Type B pancreatic cell (in vitro differentiated cells): Measurements from ENCODE around the gene LDLR. TPM values are rescaled to one million over a fixed set of nuclear protein-coding genes. Genes with fewer than 3 reads are reported as not detected.
"Not testable (repeated sequence)": the region's sequence is repeated elsewhere in the genome, so short reads cannot be mapped to it uniquely, and the experiment has no call there.

Source experiments
- DNase-seq: peaks from one replicate; pipeline ENCODE4 v3.0.0; 2021; ENCODE audit warnings: mixed read lengths; ENCODE audit not compliant: unreplicated experiment; ENCODE audit errors: extremely low spot score
- H3K27ac Mint-ChIP-seq: 2 replicates; pipeline ENCODE4 v1.8.0; 2021; ENCODE audit warnings: mild to moderate bottlenecking, mixed read lengths
- H3K27me3 Mint-ChIP-seq: 2 replicates; pipeline ENCODE4 v1.8.0; 2021; ENCODE audit warnings: mixed read lengths
- H3K36me3 Mint-ChIP-seq: 2 replicates; pipeline ENCODE4 v1.8.0; 2021; ENCODE audit warnings: mixed read lengths
- H3K4me1 Mint-ChIP-seq: one replicate; pipeline ENCODE4 v1.8.0; 2021; ENCODE audit warnings: mixed read lengths; ENCODE audit not compliant: unreplicated experiment
- H3K4me3 Mint-ChIP-seq: 2 replicates; pipeline ENCODE4 v1.8.0; 2021; ENCODE audit warnings: mild to moderate bottlenecking, mixed read lengths
- H3K9me3 Mint-ChIP-seq: 2 replicates; pipeline ENCODE4 v1.8.0; 2021; ENCODE audit warnings: mixed read lengths
- CTCF ChIP-seq: fragments of 200-600 bp; sonication (generic); conservative IDR thresholded peaks from 2 replicates; pipeline ENCODE4 v1.5.0; 2021; ENCODE audit warnings: antibody characterized with exemption, mild to moderate bottlenecking
- total RNA-seq: library from RNA; stranded (reverse); gene quantifications from 2 replicates; pipeline ENCODE4 v1.2.1, GENCODE V29; 2021; ENCODE audit warnings: low replicate concordance

Gene LDLR
- total RNA-seq, 1 donor from 2014 or later, result 67.4 TPM

GRCh38 chr19:11101057-11101456 is 11.8 kb downstream of the LDLR start:
- no peak overlapping the region for H3K4me3 Mint-ChIP-seq
- H3K36me3 Mint-ChIP-seq, result peaks cover 27% of the 10 kb centered on the region

GRCh38 chr19:11102944-11103343 is 13.7 kb downstream of the LDLR start:
- Mint-ChIP-seq H3K4me1 (no peaks in the 10 kb centered on the region), H3K27ac (peak overlapping the region; percentile 23), H3K27me3 (no peaks in the 10 kb centered on the region), H3K9me3 (no peaks in the 10 kb centered on the region), H3K4me3 (no peak overlapping the region), H3K36me3 (peaks cover 21% of the 10 kb centered on the region)
- TF ChIP-seq CTCF, result no peak
- DNase-seq, result no peak

More at GRCh38 chr19:11101057-11101456, 11.8 kb downstream of the LDLR start:
- H3K4me1 Mint-ChIP-seq, result peaks cover 6% of the 10 kb centered on the region
- DNase-seq, result no peak
- H3K9me3 Mint-ChIP-seq, result no peaks in the 10 kb centered on the region
- no peaks in the 10 kb centered on the region for H3K27me3 Mint-ChIP-seq
- H3K27ac Mint-ChIP-seq, result no peak overlapping the region
- no peak for TF ChIP-seq CTCF

DNA sequence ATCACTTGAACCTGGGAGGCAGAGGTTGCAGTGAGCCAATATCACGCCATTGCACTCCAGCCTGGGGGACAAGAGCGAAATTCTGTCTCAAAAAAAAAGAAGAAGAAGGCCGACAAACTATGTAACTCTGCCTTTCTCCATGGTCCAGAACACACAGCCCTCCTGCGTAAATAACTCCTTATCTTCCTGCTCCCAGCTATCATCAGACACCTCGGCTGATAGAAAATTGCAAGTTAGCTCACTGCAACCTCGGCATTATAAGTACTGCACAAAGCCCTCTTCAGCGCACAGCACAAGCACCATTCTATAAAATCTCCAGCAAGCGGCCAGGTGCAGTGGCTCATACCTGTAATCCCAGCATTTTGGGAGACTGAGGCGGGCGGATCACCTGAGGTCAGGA is 14.4 kb downstream of the LDLR start:
- H3K27ac Mint-ChIP-seq, result peak overlapping the region; percentile 18
- DNase-seq, H3K4me3 Mint-ChIP-seq, H3K4me1 Mint-ChIP-seq, H3K9me3 Mint-ChIP-seq, H3K27me3 Mint-ChIP-seq: not testable (repeated sequence)
- peaks cover 21% of the 10 kb centered on the region for H3K36me3 Mint-ChIP-seq

- Mint-ChIP-seq H3K27ac (no peak overlapping the region), H3K9me3 (no peaks in the 10 kb centered on the region), H3K36me3 (peaks cover 16% of the 10 kb centered on the region), H3K4me1 (no peaks in the 10 kb centered on the region), H3K4me3 (no peak overlapping the region), H3K27me3 (no peaks in the 10 kb centered on the region)
- no peak for DNase-seq
- no peak for TF ChIP-seq CTCF
These were observed 15.9 kb downstream of the LDLR start for GRCh38 chr19:11105014-11105636.

DNA sequence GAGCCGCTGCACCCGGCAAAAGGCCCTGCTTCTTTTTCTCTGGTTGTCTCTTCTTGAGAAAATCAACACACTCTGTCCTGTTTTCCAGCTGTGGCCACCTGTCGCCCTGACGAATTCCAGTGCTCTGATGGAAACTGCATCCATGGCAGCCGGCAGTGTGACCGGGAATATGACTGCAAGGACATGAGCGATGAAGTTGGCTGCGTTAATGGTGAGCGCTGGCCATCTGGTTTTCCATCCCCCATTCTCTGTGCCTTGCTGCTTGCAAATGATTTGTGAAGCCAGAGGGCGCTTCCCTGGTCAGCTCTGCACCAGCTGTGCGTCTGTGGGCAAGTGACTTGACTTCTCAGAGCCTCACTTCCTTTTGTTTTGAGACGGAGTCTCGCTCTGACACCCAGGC is 17.2 kb downstream of the LDLR start:
- no peak for TF ChIP-seq CTCF
- H3K36me3 Mint-ChIP-seq, result peaks cover 12% of the 10 kb centered on the region
- H3K27me3 Mint-ChIP-seq, result no peaks in the 10 kb centered on the region
- H3K4me3 Mint-ChIP-seq, result no peak overlapping the region
- no peaks in the 10 kb centered on the region for H3K9me3 Mint-ChIP-seq
- H3K27ac Mint-ChIP-seq, result no peak overlapping the region
- no peaks in the 10 kb centered on the region for H3K4me1 Mint-ChIP-seq
- no peak for DNase-seq

DNA sequence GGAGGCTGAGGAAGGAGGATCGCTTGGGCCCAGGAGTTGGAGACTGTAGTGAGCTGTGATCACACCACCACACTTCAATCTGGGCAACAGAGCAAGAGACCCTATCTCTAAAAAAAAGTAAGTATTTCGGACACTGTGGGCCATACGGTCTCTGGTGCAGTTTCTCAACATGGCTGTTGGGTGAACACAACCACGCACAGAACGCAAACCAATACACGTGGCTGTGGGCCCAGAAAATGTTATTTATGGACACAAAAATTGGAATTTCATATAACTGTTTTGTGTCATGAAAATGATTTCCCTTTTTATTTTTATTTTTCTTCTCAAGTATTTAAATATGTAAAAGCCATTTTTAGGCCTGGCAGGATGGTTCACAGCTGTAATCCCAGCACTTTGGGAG is 19.5 kb downstream of the LDLR start:
- H3K4me3 Mint-ChIP-seq, result no peak overlapping the region
- H3K36me3 Mint-ChIP-seq, result peaks cover 14% of the 10 kb centered on the region
- no peak for TF ChIP-seq CTCF
- no peak overlapping the region for H3K27ac Mint-ChIP-seq
- H3K9me3 Mint-ChIP-seq, result no peaks in the 10 kb centered on the region
- DNase-seq, result no peak
- no peaks in the 10 kb centered on the region for H3K27me3 Mint-ChIP-seq
- H3K4me1 Mint-ChIP-seq, result no peaks in the 10 kb centered on the region
